Pons (tissue), 1 donor: ENCODE results near the gene CYP27B1.
"Not testable (repeated sequence)": the region's sequence is repeated elsewhere in the genome, so short reads cannot be mapped to it uniquely, and the experiment has no call there.

Source experiments
- DNase-seq: peaks from one replicate; pipeline ENCODE4 v3.0.0-alpha.2; 2016; ENCODE audit warnings: low spot score

Gene CYP27B1

DNA sequence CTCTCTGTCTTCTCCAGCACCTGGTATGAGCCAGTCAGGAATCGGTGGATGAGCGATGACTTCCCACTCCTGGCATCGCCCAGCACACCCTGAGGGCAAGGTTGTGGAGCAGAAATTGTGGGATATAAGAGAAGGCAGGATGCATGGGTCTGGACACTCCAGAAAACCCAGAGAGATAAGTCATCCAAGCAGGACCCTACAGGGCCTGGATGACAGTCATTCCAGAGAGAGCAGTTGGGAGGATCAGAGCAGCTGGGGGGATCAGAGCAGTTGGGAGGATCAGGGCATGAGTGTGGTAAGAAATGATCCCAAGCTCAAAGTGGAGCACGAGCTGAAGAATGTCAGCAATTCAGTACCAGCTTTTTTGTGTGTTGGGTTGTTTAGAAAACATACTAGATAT lies 32.3 kb downstream of the CYP27B1 start:
- DNase-seq: no peak

DNA sequence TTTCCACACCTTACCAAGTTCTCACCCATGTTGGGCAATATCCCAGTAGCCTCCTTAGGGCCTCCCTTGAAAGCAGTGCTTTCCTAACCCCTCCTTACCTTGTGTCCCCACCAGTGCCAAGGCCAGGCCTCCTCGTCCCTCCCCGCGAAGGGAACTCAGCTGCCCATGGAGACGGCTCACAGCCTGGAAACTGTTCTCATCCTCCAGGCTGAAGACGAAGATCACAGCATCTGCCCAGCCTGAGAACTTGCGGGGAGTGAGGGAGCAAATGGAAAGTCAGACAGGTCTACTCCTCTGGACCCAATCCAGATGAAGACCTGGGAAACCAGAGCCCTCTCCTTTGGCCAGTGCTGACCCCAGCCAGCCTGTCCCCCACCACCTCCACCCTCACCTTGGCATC lies 33.0 kb downstream of the CYP27B1 start:
- DNase-seq: no peak

DNA sequence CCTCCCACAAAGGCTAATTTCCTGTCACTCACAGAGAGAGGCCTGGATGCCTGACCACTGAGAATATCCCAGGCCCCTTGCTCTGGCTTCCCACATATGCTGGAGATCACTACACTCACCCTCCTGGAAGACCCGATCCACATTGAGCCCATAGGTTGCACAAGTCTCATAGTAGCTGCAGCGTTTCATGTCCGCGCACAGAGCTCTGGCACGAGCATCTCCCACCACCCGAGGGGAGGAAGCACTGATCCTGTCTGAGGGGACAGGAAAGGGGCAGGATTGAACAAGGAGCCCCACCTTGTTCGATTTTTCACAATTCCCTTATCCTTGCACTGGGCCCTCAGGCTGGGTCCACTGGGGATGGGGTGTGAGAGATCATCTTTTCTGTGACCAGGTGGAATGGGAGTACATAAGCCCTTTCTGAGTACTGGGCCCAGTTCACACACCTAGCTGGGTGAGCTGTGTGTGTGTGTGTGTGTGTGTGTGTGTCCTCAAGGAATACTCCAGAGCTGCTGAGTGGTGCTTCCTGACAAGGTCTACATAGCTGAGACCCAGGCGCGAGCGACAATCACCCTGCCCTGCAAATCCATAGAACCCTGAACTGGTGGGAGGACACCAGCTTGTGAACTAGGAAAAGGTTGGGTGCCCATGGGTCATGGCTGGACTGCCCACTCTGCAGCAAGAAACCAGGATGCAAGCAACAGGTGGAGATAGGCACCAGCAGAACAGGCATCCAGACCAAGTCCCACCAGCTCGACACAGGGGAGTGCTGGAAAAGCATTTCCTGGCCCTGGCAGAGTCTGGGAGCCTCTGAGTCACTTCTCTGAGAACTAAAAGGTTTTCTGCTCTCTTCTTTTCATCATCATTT lies 33.9 kb downstream of the CYP27B1 start:
- DNase-seq: no peak

DNA sequence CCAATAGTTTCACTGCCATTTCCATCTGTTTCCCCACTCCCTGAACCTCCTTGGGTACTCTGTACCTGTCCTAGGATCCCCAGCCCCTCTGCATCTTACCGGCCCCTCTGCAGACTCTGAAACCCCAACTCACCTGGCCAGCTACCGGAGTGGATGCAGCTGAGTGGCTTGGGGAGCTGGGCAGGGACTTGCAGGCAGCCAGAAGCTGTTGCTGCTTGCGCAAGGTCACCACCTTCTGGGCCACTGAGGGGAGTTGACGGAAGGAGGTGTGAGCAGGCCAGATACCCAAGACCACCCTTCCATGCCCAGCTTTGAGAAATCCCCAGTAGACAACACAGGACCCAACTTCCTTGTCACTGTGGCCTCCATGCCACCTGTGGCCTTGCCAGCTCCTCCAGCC lies 34.6 kb downstream of the CYP27B1 start:
- no peak for DNase-seq

DNA sequence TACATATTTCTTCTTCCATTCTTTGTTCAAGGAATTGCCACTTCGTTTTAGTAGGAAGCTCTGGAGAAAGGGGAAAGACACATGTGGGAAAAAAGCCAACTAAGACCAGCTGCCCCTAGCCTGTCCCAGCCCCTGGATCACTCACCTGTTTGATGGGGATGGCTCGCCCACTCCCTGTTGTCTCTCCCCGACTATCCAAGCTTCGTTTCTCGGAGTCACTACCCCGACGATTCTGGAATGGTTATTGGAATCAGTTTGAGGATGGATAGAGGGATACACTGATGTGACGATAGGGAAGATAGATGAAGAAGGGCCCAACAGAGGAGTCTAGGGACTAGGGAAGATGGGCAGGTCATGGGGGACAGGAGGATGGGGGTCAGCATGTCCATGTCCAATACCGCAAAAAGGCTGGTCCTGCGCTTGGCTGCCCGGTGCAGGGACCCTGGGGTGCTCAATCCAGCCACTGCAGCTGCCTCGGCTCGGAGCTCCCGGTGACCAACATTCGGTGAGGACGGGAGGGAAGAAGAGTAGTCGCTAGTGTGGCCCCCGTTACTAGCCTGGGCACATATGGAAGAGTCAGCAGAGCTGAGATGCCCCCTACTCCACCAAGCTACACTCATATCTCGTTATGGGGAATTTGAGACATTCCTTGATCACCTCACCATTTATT lies 35.3 kb downstream of the CYP27B1 start:
- DNase-seq: no peak

DNA sequence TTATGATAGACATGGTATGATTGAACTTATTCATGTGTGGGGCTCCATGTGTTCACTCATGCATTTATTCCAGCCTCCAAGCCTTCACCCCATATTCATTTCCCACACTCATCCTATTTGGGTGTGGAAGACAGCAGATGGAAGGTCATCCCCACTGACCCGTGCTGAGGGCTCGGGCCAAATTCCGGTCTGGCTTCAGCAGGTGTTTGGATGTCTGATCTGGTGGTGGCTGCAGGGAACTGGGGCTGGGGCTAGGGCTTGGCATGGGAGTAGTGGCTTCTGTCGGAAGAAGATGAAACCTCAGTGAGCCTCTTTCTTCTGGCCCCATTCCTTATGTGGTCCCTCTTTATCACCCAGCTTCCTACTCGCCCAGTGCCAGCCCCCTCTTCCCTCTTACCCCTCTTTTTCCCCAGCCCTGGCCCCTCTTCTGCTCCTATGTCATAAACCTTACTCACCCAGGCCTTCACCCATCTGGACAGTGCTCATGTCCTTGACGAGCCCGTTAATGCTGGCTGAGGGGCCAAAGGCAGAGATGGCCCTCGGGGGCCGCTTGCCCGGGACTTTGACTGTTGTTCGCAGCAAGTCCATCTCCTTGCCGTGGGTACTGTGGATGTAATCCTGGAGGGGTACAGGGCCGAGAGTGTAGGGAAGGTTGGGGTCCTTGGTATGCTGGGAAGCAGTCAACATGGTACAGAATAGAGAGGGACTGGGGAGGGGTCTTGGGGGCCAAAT lies 36.4 kb downstream of the CYP27B1 start:
- DNase-seq: no peak

DNA sequence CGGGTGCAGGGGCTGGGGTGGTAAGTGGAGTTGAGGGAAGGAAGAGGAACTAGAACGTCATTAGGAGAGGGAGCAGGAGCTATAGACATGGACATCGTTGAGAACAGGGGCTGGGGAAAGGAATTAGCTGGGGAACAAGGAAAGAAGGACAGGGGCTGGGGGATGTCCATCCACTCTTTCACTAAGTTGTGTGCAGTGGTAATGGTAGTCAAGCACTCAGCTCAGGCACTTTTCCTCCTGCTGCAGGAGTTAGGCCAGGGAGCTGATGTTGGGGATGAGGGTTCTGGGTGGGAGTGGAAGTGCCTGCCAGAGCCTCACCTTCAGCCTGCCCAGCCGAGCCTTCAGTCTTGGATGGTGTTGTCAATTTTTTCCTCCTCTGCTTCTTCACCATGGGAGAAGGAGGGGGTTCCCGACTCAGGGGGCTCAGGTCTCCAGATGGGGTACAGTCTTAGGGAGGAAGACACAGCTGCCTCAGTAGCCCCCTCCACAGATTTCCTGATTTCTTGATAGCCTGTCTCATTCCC lies 37.5 kb downstream of the CYP27B1 start:
- DNase-seq: no peak

DNA sequence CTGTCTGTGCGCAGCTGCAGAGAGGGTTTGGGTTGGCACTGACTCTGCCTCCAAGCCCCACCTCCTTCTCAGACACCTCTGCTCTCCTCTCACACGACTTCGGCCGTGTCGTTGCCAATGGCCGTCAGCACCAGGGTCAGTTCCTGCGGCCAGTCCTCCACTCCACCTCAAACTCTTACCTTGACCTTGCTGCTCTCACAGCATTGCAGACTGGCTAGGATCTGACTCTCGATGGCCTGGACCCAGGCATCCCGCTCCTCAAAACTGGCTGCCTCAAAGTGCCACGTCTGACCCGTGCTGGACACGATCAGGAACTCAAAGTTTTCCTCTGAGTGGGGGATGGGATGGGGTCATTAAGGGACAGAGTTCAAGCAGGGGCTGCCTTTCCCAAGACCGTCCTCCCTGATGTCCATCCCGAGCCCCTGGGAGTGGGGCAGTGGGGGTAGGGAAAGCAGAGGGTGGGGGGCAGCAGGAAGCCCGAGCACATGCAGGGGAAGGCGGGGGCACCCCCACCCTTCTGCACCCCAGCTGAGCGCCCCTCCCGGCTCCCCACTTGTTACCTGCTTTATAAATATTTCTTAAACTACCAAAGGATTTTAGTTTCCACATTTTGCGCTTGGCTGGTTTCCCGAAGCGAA lies 39.0 kb downstream of the CYP27B1 start:
- DNase-seq: no peak

DNA sequence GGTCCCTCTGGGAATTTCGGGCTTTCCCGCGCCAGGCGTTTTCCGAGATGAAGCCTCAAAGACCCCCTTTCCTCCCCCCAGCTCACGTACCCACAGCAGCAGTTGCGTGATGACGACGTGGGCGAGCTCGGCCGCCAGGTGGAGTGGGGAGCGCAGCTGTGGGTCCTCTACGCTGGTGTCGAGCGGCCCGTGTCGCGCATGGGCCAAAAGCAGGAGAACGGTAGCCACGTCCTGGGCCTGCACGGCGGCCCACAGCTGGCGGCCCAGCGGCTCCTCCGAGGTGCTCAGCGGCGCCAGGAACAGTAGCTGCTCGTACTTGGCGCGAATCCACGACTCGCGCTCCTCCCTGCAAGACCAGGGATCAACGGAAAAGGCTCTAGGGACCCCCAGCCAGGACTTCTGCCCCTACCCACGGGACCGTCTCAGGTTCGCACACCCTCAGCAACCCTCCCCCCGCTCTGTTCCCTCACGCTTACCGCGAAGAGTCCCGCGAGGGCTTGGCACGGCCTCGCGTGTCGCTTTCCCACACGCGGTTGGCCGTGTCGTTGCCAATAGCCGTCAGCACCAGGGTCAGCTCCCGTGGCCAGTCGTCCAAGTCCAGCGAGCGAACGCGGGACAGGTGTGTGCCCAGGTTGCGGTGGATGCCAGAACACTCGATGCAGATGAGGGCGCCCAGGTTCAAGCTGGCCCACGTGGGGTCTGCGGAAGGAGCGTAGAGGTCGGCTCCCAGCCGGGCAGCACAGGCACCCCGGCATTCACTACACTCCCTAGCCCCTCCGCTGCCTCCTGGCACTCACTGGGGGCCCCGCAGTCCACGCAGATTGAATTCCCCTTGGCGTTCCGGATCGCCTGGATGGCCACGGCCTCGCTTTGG lies 39.8 kb downstream of the CYP27B1 start:
- no peak for DNase-seq

DNA sequence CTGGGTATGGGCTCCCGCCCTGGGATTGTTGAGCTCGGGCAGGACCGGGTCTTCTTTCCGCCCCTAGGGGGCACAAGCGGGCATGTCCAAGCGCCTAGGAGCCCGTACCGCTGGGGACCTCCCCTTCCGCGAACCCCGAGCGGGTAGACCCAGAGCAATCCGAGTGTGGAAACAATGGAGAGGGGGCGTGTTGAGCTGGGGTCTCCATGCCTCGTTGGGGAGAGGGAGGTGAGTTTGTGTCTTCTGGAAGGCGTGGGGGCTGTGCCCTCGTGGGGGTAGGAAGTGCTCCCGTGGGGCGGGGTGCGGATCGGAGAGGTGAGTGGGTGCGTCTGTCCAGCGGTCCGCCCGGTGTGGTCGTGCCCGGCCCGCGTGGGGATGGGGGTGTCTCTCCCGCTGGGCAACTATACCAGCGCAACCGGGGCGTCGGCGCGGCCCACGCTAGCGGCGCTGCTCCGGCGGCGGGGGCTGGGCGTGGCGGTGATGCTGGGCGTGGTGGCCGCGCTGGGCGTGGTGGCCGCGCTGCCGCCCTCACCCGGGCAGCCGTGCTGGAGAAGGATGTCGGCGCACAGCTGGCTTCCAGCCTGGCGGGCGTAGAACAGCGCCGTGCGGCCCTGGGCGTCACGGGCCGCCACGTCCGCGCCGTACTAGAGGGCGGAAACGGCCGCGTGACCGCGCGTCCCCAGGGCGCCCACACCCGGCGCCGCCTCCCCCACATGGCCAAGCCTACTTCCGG lies 40.6 kb downstream of the CYP27B1 start:
- peak; percentile 43 for DNase-seq

DNA sequence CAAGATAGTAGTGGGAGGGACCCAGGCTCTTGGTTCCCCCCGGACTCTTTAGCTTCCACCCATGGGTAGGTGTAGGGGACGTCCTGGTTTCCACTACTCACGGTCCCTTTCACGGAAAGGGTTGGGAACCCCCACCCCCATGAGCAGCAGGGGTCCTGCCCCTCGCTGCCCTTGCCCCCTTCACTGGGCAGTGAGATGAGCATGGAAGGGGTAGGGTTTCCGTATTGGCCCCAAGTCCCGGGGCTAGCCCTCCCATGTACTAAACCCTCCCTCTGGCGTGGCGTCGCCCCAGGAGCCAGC lies 41.1 kb downstream of the CYP27B1 start:
- DNase-seq: no peak

DNA sequence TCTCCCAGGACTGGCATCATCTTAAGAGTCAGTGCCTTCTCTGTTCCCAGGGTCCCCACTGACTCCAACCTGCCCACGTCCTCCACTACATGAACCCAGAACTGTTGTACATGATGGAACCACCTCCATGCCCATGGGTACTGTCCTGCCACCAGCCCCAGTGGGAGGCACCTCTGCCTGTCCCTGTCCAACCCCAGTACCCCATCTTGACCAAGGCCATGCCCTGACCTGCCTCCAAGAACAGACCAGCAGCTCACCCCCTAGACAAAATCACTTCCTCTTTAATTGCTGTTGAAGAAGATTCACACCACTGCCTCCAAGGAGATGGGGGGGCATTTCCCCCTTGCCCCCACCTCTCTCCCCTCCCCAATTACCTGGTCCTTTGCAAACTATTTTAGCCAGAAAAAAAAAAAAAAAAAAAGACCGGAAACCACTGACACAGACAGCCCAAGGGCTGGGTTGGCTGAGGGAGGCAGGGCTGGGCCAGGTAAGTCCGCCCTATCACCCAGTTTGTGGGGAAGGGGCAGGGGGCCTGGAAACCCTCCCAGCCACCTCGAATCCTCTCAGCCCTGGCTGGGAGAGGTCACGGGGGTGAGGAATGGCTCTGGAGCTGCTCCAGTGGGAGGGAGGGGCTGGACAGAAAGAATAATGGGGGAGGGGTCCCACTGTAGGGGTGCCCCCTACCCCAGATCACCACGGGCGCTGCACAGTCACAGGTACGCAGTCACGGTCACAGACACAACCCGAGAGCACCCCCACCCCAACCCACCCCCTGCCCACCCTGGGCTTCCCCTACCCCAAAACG lies 41.7 kb downstream of the CYP27B1 start:
- no peak for DNase-seq

DNA sequence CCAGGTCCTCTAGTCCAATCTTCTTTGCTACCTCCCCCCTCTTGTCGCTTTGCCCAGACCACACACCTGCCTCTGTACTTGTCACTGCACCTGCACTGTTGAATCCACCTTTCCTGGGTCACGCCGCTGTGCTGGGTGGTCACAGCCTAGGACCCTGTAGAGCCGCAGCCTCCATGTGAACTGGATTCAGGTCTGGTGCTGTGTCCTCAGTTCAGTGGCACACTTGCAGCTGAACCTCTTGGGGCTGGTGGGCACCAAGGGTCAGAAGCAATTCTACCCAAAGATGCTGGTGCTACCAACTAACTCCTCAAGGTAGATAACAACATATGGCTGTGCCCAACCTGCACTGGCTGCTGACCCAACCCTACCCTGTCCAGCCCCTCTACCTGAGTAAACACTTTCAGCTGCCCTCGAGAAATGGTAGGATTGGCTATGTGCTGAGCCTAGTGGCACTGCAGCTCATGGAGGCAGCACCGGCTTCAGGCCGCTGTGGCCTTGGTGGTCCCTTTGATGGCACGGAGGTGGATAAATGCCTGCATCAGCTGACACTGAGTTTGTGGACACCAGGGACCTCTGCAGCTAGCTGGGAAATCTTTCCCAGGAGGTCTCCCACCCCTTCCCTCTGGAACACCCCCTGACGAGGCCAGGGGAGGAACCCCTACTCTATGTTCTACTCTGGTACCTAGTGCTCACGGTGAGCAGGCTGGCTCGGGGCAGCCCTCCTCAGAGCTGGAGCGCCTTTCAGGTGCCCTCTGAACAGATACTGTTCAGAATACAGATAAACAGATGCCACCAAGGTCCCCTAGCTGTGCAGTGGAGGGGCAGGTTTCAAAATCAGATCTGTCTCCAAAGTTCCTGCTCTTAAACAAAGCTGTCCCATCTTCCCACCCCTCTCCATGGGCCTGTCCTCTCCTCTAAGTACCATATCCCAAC lies 42.6 kb downstream of the CYP27B1 start:
- no peak for DNase-seq

DNA sequence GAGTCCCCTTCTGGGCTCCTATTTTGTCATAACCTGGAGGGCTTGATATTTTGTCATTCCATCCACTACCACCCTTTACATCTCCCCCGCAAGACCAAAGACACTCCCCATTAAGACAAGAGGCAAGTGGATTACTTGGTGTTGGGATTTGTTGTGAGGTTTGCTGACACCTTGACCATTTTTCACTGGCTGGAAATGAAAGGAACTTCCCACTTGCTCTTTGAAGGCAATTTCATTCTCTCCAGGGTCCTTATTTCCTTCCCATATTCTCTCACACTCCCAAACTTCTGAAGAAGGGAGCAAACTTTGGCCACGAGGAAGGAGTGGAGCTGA lies 43.3 kb downstream of the CYP27B1 start:
- no peak for DNase-seq

DNA sequence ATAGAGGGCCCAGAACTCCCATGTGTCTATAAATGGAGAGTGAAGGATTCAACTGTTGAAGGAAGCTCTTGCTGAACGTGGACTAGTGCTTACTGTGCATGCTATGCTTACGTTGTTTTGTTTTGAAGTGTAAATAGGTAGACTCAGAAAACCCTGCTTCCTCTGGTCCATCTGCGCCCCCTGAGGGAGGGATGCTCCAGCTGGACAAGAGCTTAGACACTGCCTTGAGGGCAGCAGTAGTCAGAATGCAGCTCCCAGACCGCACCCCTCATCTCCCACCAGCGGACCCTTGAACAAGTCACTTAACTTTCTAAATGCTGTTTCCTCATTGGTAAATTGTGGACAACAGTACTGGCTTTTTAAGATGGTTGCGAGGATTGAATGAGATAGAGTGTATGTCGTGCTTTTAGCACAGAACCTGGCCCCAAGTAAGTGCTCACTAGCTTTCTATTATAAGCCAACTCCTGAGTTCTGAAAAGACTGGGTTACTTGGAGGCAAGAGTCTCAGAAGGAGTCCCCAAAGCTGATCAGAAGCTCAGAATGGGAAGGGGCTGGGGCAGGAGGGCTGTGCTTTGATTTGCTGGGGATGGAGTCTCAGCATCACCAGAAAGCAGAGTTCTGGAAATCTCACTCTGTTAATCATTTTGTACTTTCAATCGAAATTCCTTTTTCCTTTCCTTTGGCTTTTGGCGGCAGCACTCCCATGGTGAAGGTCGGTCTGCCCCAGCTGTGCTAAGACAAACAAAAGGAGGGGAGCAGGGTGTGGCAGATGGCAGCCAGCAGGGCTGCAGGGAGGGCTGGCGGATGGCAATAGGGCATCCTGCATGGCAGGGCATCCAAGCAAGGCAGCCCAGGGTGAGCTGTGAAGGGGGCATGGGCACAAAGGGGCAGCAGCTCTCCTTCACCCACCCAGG lies 43.9 kb downstream of the CYP27B1 start:
- DNase-seq: no peak

DNA sequence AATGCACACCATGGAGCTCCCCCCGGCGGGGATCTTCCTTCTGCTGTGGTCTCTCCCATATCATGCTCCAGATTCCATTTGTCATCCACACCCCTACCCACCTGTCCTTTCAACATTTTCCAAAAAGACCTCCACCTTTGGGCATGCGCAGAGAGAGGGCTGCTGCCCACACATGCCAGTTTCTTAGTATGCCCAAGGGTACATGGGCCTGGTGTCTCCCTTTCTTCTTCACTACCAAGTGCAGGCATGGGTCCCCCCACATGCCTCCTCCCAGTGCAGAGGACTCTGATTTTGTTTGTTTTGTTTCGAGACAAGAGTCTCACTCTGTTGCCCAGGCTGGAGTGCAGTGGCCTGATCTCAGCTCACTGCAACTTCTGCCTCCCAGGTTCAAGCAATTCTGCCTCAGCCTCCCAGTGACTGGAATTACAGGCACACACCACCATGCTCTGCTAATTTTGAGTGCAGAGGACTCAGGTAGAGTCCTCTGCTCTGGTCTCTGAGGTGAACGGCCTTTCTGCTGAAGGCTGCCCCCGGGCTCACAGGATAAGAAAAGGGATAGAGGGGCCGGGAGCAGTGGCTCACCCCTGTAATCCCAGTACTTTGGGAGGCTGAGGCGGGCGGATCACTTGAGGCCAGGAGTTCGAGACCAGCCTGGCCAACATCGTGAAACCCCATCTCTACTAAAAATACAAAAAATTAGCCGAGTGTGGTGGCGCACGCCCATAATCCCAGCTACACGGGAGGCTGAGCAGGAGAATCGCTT lies 44.9 kb downstream of the CYP27B1 start:
- DNase-seq: not testable (repeated sequence)
